HG03439 (cell line): ENCODE results near the gene CLSTN2.
A peak's percentile ranks its signal among the peaks of the same experiment; 100 is the strongest.

Source experiments
- ATAC-seq: cut with Tn5 transposase; IDR thresholded peaks from one replicate; pipeline ENCODE4 v1.9.1; 2021; ENCODE audit warnings: mild to moderate bottlenecking, moderate library complexity; ENCODE audit not compliant: unreplicated experiment

The CLSTN2 gene

DNA sequence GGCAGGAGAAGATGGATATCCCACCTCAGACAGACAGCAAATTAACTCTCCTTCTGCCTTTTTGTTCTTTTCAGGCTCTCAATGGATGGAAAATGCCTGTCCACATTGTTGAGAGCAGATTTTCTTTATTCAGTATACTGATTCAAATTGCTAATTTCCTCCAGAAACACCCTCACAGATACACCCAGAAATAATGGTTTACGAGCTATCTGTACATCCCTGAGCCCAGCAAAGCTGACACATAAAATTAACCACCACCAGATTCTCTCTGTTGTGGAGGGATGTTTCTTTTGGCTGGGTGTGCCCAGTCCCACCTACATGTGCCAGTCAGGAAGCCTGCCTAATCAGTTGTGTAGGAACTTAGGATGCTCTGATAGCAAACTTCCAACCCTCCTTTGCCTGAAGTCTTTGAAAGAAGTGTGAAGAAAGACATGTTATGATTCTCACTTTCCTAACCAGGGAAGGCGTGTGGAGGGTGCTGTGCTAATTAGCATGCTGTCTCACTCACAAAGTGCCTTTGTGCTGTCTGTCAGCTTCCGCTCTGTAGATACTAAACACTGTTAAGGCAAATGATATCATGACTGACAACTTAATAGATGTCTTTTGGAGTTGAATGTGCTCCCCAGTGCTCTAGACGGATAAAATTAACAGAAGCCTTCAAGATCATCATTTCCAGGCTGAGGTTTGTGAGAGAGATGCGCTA lies 208.5 kb downstream of the CLSTN2 start:
- no peak for ATAC-seq

DNA sequence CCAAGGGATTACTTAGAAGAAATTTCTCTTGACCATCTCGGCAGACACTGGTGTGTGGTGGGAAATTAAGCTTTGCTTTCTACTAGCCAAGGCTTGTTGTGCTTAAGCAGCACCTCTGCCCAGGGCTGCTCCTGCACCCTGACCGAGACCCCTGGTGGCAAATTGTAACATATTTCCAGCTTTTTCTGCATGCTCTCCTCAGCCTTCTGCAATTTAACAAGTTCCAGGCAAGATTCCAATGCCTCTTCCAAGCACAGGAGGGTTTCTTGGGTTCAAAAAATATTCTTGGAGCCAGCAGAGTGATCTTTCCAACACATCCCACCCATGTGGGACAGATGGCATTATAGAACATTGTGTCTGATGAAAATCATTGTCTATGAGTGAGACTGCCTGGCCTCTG lies 210.5 kb downstream of the CLSTN2 start:
- ATAC-seq, result no peak

DNA sequence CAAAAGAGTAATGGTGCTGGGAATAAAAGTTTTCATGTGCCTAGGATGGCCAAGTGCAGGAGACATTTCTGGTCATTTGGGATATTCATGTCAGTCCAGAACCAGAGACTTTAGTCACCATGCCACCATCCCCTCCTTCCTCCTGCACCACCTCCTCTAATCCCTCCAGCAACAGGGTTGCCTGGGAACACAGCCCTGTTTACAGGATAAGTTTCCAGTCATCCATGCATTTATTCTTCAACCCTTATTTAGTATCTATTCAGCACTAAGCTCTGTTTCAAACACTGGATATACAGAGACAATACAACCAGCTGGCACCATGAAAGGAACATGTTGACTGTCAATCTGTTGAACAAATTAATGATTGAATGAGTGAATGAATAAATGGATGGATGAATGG lies 211.7 kb downstream of the CLSTN2 start:
- no peak for ATAC-seq

DNA sequence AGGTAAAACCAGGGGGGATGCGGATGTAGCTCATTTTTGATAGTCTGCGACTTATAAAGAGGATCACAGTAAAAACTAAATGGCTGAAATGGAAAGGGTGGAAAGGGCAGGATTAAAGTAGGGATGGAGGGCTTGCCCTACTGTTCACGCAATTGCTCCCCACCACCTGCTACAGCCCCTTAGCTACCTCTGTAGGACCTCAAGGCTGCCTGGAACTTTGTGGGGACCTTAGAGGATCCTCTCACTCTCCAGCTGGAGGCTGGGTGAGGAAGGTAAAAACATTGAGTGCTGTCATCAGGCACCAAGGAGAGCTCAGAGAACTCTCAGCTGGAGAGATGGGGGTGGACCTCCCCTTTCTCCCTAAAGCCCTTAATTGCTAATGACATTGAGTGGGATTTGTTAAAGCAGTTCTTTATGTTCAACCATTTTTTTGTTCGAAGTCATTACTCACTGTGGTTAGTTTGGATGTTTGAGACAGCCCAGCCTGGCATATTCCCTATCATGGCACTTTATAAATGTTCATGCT lies 213.0 kb downstream of the CLSTN2 start:
- no peak for ATAC-seq

DNA sequence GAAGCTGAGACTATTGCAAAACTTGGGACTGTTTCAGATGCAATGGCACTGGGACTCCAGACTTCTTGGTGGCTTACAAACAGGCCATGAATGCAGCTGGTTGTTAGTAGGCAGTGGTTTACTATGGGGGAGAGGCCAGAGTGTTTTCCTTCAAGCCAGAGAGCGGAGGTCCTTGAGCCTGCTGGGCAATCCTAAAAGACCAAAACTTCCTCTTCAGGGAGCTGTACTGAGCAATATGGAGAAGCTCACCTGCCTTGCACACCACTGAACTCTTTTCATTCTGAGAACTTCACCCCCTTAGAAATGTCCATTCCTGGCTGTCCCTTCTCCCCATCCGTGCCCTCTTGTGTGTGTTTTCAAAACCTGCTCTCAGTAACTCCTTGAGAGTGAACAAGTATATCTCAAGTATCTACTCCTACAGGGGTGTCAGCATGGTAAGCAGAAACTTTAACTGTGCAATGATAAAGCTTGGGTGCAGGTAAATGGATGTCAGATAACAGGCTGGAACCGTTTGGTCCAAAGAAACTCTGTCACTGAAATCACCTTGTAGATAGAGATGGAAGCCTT lies 213.9 kb downstream of the CLSTN2 start:
- no peak for ATAC-seq

DNA sequence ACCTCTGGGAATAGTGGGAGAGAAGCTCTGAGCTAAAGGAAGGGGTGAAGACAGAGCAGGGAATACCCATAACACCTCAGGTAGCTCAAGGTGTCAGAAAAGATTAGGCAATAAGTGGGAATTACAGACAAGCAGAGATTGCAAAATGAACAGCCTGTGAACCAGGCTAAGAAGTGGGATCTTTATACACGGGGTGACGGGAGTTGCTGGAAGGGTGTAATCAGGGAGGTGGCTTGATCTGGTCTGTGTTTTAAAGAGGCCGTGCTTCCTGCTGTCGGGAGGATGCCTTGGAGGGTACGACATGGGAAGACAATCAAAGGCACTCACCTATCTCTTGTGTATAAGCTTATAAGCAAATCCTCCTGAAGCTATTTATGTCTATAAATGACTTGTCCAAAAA lies 216.3 kb downstream of the CLSTN2 start:
- no peak for ATAC-seq

DNA sequence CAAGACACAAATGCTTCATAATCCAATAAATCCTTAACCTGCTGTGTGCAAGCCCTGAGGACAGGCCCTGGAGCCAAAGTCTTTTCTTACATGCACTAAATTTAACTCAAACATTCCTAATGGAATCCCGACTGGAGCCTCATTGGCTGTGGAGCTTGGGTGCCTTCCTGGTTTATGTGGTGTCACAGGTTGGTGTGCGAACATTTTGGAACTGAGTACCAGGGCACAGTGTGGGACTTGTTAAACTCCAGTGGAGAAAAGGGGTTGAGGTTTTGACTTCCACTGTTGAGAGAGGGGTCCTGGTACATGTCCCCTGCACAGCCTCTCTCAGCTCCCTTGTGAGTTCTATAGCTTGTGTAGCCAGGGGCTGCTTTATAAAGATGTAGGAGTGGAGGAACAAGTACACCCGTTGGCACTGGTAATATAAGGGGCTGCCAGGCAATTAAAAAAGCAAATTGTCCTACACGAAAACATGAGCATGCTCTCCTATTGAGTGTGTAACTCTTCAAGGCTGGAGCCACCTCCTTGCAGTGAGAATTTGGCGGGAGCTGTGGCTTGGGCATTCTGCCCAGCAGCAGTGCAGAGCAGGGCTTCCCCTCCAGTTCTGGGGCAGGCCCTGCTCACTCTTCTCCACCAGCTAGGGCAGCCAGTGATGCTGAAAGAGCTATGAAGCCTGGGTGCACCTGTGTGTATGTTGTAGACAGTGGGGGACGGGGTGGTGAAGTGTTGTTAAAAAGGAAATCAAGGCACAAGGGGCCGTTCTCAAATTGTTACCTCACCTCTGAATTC lies 218.1 kb downstream of the CLSTN2 start:
- ATAC-seq, result no peak

DNA sequence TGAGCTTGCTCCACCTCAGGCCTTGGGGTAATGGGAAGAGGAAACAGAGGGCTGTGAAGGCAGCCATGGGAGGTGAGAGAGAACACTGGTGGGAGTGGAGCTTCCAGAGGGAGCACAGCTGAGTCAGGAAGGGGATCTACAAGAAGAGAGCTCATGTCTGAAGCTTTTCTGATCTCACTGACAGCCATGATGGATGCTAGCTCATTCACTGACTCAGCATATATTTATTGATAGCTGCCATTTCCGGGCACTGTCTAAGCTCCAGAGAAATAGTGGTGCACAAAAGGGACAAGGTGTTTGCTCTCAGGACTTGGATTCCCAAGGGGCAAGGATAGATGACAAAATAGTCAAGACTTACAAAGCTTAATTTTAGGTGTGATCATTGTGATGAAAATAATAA lies 218.8 kb downstream of the CLSTN2 start:
- ATAC-seq, result no peak

DNA sequence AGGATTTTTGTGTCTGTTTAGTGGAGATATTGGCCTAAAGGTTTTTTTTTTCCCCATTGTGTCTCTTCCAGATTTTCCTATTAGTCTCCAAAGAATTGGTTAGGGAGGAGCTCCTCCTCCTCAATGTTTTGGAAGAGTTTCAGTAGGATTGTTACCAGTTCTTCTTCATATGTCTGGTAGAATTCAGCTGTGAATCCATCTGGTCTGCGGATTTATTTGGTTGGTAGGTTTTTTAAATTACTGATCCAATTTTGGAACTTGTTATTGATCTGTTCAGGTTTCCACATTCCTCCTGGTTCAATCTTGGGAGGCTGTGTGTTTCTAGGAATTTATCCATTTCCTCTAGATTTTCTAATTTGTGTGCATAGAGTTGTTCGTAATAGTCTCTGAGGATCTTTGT lies 222.2 kb downstream of the CLSTN2 start:
- no peak for ATAC-seq

DNA sequence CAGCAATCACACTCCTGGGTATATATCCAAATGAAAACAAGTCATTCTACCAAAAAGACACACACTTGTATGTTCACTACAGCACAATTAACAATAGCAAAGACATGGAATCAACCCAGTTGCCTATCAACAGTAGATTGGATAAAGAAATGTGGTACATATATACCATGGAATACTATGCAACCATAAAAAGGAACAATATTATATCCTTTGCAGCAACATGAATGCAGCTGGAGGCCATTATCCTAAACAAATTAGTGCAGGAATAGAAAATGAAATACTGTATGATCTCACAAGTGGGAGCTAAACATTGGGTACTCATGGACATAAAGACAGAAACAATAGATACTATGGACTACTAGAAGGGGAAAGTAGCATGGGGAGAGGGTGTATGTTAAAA lies 224.7 kb downstream of the CLSTN2 start:
- no peak for ATAC-seq

DNA sequence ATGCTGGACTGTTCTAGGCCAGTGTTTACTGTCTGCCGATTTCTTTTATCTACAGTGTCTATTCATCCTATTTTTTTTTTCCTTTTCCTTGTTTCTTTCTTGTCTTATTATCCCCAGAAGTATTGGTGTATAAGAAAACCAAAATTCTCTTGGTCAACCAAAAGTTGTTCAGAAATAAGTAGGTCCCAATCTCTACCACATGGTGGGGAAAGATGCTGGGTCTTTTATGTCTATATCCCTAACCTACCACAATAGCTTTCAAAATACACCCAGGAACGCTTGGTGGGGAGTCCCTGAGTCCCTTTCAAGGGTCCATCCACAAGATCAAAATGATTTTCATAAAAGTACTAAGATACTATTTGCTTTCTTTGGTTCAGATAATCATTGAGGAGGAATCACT lies 225.6 kb downstream of the CLSTN2 start:
- ATAC-seq, result no peak

DNA sequence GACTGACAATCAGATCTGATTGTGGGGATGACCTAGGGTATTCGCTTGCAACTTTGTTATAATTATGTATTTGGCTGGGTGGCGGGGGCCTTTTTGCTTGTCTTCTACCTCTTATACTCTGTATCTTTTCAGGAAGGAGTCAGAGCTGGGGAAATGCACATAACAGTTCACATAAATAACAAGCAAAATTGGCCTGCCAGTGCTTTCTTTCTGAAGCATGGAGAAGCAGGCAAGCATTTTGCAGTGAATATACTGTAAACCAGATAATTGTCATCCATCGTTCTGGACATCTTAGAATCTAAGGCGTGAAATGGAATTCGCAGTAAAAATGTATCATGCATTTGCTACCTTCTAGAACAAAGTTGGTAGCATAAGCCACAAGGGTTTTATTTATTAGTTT lies 227.6 kb downstream of the CLSTN2 start:
- ATAC-seq, result no peak

DNA sequence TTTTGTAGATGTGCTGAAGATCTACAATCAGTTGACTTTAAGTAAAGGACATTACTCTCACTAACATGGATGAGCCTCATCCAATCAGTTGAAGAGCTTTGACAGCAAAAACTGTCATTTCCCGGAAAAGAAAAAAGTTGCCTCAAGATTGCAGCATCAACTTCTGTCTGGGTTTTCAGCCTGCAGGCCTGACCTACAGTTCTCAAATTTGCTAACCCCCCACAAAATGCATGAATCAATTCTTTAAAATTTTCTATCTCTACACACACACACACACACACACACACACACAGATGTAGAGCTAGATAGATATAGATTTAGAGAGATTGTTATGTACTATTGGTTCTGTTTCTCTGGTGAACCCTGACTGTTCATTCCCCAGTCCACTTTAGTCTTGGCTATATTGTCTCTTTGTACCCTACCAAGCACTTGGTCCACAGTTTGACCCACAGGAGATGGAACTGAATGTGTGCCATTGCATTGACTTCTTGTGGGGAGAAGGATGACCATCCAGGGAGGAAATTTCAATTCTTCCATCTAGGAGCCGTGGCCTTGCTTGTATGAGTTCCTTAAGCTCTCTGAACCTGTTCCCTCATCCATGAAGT lies 228.3 kb downstream of the CLSTN2 start:
- ATAC-seq, result no peak

DNA sequence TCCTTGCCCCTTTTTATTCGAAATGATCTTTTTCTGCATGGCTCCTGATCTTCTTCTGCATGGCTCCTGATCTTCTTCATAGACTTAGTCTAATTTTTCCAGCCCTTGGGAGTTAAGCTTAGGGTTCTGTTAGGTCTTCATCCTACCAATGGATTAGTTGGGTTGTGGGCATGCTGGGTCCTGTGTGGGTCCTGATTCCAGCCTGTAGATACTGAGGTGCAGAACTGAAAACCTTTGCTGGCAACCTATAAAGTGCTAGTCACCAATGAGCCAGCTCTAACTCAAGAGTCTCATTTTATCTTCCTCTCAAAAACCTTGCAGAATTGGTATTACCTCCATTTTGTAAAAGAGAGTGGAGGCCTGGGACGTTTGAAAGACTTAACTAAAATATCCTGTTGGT lies 229.2 kb downstream of the CLSTN2 start:
- ATAC-seq, result no peak

DNA sequence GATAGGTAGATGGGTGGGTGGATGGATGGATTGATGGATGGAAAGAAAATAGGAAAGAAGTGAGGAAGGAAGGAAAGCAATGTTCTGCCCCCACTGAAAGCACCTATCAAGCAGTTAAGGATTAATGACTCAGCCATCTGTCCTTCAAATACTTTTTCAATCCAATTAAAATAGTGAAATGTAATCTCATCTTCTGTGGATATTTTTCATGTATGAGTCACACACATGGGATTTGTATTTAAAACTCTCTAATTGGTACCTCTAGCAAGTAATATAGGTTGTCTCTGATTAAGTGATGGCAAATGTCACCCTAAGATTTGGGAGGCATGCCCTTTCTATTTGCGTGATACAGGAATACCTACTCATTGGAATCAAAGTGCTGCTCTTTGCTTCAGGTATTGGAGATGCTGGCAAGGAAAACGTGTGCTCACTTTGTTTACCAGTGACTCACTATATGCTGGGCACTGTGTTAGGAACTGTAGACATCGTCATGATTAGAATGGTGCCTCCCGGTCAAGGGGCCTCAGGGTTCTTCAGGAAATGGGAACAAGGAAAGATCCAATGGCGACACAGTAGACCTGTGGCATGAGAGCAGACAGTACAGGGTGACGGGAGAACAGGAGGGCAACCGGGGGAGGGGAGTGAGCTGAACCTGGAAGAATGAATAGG lies 230.1 kb downstream of the CLSTN2 start:
- ATAC-seq, result no peak

DNA sequence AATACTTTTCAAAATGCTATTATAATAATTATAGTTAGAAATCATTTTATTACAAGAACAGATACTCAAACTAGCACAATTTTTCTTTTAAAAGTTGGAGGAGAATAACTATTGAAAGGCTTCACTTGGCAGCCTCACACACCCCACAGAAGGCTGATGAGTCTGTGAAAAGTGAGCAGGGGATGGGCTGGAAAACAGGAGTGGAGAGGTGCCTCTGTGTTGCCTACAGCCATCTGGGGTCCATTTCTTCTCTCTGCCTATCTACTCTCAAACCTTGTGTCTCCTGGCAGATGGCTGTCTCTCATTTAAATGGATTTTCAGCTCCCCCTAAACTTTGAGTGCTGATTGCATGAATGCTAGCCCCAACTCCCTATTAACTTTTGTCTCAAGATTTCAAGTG lies 230.8 kb downstream of the CLSTN2 start:
- ATAC-seq, result no peak

DNA sequence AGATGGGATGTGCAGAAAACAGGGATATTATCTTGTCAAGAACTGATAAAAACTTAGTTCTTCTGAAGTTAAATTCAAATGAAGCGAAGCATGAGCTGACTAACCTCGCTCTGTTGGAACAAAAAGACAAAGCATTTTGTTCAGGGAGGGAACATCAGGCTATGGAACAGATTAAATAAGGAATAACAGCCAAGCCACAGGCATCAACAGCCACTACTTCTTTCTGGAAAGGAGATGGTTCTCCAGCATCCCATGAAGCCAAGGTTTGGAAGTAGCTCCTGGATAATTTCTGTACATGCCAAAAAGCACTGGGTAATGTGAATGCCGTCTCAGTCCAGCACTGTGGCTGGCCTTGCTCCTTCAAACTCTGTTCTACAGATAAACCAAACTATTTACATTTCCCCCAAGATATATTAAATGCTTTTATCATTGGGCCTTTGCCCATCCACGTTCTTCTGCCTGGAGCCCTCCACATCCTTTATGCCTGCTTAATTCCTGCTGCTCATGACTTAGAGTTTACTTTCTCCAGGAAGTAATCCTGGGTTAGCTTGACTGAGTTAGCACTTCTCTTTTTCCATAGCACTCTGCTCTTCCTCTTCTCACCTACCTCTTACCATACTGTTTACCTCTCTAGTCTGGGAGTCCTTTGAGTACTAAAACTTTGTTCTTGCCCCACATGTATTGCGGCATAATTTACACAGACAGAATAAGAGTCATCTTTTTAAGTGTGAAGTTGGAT lies 232.0 kb downstream of the CLSTN2 start:
- ATAC-seq, result no peak

DNA sequence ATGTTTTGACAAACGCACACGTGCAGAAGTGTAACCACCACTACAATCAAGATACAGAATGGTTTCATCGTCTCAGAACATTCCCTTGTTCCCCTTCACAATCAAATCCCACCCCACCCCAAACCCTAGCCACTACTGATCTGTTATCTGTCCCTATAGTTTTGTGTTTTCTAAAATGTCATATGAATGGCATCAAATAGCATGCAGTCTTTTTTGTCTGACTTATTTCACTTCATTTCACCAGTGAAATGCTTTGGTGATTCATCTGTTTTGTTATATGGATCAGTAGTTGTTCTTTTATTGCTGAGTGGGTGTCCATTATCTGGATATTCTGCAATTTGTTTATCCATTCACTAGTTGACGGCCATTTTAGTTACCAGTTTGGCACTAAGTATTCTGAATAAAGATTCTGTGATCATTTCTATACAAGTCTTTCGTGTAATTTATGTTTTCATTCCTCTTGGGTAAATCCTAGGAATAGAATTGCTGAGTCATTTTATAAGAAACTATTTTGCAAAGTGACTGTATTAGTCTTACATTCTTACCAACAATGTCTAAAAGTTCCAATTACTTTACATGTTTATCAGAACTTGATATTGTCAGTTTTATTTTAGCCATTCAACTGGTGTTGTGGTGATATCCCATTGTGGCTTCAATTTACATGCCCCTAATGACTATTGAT lies 232.8 kb downstream of the CLSTN2 start:
- ATAC-seq, result no peak

DNA sequence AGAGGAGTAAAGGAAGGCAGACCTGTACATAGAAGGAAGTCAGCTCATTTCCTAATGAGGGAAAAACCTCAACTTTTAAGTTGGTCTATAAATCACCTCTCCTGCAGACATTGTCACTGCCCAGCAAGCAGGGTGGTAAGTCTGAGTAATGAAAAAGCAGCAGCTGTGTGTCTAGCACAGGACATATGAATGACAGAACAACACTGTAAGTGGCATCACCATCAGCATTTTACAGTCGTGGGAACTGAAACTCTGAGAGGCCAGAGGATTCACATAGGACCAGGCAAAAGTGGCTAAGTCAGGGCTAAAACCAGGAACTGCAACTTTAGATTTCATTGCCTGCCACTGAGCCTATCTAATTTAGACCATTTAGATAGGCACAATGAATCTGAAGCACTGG lies 235.6 kb downstream of the CLSTN2 start:
- peak; percentile 97 for ATAC-seq

DNA sequence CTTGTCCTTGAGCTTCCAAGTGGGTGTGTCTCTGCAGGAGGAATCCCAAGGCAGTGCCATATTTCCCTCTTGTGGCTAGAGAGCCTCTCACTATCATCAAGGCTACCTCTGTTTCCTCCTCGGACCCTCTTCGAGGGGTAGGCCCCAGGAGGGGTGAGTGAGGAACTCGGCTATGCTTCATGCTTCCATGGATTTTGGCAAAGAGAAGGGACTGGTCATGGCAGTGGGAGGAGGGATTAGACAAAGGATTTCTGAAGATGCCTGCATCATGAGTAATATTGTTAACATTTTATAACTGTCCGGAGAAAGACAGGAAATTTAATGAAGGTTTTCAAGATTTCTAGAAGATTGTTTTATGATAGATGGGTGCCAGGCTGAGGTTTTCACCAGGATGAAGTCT lies 241.5 kb downstream of the CLSTN2 start:
- no peak for ATAC-seq
